Stimulated activated CD4-positive, alpha-beta T cell treated with anti-CD3 and anti-CD28 coated beads, TNF-alpha, amount 100 ng/mL, for 4 hours (primary cell): ENCODE results near the gene MBD5.
A peak's percentile ranks its signal among the peaks of the same experiment; 100 is the strongest.
"Not testable (repeated sequence)": the region's sequence is repeated elsewhere in the genome, so short reads cannot be mapped to it uniquely, and the experiment has no call there.

Experiments used
- DNase-seq, 3 experiments: peaks; one replicate each; pipeline ENCODE4 v3.0.0-alpha.2; 2020; ENCODE audit warnings: low read depth in 3 of 3

The MBD5 gene

DNA sequence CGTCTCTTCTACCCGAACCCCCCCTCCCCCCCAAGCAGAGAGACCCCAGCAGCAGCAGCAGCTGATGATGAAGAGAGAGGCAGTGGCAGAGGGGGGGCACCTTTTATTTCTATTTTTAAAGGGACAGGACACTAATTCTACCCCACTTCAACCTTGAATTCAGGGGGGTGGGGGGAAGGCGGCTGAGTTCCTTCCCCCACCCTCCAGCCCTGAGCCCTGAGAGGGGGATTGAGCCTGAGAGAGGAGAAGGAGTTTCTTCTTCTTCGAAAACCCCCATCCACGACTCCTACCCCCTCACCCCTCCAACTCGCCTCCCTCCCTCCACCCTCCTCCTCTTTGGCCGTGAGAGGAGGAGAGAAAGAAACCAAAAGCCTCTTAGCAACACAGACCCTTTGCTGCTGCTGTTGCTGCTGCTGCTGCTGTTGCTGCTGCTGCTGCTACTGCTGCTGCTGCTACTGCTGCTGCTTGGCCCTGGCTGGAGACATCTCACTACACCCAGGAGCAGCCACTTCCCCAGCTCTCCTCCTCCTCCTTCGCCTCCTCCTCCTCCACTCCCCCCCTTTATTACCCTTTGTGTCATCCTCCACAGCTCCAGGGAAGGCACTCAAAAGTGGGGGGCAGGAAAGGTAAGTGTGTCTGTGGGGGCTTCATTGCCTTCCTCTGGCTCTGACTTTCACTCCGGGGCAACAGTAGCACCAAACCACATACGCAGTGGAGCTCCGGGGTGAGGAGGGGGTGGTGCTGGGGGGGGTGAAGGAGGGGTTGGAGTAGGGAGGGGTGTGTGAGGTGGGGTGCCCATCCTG, at the start of gene MBD5:
Gene MBD5, plus strand, starts transcription at position 33 of the 803 bp plus-strand sequence.
- DNase-seq = peak in 2 of 3 experiments; percentile 19 to 31

DNA sequence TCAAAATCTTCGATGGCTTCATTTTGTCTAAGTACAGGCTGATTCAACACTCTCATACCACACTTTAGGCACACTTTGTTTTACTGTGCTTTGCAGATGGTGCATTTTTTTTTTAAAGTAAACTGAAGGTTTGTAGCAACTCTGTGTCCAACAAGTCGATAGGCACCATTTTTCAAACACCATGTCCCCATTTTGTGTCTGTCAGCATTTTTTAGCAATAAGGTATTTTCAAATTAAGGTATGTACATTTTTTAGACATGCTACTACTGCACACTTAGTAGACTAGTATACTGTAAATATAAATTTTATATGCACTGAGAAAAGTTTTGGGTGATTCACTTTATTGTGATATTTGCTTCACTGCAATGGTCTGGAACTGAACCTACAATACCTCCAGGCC, 44.8 kb upstream of the MBD5 start:
- no peak for DNase-seq

DNA sequence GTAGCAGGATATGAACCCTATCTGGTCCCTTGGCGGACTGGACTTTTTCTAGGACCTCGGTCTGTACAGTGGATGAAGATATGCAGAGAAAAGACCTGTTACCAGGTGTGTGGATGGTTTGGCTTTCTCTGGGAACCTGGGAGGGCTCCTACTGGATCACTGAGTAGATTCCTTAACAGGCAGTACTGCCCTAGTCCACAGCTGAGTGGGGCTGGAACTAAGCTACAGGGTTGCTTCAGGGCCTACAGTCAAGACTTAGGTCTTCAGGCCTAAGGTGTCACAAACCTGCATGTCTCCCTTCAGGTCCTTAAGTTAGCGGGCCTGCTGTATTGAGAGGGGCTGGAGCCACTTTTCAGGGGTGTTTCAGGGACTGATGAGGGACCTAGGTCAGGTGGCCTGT, 43.2 kb upstream of the MBD5 start:
- no peak for DNase-seq

DNA sequence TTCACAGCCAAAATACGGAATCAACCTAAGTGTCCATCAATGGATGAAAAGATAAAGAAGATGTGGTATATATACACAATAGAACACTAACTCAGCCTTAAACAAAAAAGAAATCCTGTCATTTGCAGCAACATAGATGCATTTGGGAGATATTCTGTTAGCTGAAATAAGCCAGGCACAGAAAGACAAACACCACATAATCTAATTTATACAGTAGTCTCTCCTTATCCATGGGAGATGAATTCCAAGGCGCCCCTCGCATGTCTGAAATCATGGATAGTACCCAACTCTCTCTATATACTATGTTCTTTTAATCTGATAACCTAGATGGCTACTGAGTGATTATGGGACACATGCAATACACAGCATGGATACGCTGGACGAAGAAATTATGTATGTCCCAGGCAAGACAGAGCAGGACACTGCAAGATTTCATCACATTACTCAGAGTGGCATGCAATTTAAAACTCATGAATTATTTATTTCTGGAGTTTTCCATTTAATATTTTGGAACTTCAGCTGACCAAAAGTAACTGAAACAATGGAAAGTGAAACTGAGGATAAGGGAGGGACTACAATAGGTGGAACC, 39.9 kb upstream of the MBD5 start:
- no peak for DNase-seq

DNA sequence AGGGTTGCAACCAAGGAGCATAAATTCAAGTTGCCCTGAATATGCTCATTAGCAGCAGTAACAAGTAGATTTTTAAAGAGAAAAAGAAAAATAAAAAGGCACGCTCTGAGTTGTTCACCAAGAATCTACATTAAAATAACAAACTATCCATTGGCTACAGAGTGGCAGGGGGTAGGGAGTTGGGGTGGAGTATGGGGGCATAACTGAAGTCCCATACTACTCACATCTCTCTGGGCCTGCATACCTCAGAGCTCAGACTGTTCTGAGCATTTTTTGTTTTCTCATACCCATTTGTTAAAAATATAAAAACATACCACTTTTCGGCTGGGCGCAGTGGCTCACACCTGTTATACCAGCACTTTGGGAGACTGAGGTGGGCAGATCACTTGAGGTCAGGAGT, 31.8 kb upstream of the MBD5 start:
- no peak for DNase-seq

DNA sequence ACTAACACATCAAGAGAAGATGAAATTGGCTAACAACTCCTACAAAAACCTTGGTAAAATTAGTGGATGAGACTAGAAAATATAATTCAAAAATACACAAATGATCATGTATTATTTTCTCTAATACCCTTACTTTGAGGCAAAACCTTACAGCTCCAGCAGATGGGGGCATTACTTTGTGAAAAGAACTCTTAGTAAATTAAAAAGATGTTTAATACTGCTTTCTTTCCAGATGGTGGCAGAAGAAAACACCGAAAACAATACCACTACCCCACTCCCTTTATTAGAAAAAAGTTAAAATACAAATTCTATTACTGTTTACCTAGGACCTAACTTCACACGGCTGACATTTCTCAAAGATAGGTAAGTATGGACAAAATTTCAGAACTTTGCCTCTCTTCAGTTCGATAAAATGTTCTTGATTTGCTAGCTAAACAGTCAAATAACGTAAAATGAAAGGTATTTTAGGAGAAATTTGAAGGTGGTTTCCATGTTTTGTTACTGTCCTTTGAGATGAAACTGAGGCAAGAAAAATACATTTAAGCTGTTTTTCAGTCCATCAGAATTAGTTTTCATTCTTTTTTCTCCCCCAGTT, 31.0 kb upstream of the MBD5 start:
- DNase-seq = no peak

DNA sequence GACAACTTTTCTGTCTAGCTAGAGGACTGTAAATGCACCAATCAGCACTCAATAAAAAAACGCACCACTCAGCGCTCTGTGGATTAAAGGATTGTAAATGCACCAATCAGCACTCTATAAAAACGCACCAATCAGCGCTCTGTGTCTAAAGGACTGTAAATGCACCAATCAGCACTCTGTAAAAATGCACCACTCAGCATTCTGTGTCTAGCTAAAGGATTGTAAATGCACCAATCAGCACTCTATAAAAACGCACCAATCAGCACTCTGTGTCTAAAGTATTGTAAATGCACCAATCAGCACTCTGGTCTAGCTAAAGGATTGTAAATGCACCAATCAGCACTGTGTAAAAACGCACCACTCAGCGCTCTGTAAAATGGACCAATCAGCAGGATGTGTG, 25.9 kb upstream of the MBD5 start:
- DNase-seq = not testable (repeated sequence)

DNA sequence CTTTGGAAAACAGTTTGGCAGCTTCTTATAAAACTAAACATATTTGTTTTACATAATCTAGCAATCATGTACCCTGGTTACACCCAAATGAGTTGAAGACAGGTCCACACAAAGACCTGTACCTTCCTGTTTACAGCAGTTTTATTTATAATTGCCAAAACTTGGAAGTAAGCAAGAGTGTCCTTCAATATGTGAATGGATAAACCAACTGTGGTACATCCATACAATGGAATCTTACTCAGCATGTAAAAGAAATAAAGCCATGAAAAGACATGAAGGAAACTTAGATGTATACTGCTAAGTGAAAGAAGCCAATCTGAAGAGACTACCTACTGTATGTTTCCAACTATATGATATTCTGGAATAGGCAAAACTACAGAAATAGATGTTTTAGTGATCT, 24.1 kb upstream of the MBD5 start:
- no peak for DNase-seq

DNA sequence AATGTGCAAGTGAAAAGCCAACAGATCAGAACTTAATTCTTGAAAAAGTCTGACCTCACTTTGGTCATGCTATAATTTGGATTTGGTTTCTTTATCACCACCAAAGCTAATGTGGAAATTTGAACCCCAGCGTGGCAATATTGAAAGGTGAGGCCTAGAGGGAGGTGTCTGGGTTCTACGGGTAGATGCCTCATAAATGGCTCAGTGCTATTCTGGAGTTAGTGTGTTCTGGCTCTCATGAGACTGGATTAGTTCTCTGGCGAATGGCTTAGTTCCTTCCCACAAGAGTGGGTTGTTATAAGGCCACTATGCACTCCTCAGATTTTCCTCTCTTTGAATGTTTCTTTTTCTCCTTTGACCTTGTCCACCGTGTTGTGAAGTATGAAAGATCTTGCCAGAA, 22.7 kb upstream of the MBD5 start:
- DNase-seq = no peak

DNA sequence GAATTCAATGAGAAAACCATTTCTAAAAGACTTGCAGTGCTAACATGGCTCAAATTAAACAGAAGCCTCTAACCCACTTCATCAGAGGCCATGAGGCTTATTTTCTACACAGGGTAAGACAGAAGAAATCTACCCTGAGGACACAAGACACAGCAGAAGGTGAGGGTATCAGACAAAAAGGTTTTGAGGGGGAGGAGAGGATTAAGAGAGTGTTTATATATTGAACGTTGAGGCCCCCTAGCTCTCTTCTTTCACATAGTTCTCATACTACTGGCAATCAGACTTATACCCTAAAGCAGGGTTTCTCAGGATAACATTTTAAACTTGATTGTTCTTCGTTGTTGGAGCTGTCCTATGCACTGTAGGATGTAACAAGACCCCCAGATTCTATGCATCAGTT, 21.8 kb upstream of the MBD5 start:
- DNase-seq = no peak

DNA sequence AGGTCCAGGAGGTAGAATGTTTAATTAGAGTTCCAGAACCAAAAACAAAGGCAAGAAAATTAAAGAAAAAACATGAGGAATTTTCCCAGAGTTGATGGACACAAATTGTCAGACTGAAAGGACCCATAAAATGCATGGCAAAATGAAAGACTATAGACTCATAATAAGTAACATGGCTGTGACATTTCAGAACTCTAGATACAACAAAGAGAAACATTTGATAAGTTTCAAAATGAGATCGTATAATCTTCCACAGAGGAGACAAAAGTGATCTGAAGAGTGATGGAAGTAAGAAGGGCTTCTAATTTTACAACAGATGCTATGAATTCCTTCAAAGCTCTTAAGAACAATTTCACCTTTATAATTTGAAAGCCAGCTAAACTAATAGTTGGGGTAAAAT, 20.8 kb upstream of the MBD5 start:
- no peak for DNase-seq

DNA sequence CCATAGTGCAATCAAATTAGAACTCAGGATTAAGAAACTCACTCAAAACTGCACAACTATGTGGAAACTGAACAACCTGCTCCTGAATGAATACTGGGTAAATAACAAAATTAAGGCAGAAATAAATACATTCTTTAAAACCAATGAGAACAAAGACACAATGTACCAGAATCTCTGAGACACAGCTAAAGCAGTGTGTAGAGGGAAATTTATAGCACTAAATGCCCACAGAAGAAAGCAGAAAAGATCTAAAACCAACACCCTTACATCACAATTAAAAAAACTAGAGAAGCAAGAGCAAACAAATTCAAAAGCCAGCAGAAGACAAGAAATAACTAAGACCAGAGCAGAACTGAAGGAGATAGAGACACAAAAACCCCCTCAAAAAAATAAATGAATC, 18.5 kb upstream of the MBD5 start:
- DNase-seq = not testable (repeated sequence)

DNA sequence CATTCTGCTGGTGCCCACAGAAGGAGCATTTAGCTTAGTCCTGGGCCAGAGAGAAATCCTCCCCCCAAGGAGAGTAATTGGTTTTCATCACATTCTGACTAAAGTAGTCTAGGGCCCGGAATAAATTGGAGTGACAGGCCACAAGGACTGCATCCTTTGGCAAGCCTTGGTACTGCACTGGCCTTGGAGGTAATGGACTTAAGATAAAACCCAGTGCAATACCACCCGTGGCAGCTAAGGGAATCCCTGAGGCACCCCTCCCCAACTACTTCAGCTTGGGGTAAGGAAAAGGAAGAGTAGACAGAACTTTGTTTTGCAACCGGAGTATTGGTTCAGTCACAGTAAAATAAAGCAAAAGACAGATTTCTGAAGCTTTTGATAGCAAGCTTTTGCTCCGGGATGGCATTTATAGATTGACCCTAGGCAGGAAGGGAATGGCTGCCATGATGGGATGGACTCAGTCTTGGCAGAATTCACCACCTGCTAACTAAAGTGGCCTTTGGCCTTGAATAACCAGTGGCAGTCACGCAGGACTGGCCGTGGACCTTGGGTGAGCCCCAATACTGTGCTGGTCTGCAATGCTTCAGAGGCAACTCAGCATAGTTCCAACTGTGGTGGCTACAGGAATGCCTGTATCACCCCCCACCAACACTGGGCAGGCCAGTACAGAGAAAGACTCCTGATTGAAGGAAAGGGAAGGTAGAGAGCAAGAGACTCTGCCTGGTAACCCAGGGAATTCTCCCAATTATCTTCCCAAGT, 14.5 kb upstream of the MBD5 start:
- DNase-seq = no peak

DNA sequence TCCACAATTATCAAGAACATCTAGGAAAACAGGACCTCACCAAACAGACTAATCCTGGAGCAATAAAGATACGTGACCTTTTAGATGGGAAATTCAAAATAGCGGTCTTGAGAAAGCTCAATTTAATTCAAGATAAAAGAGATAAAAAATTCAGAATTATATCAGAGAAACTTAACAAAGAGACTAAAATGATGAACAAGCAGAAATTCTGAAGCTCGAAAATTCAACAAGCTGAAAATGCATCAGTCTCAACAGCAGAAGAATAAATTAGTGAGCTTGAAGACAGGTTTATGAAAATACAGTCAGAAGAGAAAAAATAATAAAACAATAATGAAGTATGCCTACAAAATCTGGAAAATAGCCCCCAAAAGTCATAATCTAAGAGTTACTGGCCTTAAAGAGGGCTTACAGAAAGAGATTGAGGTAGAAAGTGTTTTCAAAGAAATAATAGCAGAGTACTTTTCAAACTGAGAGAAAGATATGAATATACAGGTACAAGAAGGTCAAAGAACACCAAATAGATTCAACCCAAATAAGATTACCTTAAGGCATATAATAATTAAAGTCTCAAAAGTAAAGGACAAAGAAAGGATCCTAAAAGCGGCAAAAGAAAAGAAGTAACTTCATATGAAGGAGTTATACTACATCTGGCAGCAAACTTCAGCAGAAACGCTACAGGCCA, 13.5 kb upstream of the MBD5 start:
- DNase-seq = no peak

DNA sequence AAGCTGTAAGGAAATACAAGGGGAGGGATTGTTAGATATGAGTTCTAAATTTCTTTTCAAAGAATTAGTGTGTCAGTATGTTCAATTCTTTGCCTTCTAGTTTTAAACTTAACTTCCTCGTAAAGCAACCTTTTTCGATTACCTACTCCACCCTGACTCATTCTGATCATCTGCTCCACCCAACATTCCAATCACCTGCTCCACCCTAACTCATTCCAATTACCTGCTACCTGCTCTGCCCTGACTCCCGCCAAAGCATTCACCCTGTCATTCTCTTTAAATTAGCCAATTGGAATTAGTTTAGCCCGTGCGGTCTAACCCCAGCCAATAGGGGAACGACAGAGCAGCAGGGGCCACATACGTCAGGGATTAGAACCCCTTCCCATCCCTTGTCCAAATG, 12.5 kb upstream of the MBD5 start:
- not testable (repeated sequence) for DNase-seq

DNA sequence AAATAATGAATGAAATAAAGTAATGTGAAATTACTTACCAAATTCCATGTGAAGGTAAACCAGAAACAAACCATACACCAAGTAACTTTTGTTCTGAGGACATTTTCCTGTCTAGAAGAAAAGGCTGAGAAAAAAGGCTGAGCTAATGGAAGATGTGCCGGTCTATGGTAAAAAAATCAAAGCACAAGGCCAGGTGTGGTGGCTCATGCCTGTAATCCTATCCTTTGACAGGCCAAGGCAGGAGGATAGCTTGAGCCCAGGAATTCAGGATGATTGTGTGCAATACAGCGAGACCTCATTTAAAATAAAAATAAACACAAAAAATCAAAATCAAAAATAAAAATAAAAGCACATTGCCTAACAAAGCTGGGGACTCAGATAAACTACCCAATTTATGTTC, 7.0 kb upstream of the MBD5 start:
- DNase-seq = no peak

DNA sequence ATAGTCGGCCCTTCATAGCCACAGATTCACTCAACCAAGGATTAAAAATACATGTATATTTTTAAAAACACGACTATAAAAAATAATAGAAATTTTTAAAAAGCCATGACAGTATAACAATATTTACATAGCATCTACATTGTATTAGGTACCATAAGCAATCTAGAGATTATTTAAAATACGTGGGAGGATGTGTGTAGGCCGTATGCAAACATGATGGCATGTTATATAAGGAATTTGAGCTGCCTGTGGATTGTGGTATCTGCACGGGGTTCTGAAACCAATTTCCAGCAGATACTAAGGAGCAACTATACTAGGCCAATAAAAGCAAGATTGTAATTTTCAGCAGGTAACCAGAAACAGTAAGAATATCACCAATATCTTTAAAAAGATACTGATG, 6.3 kb upstream of the MBD5 start:
- DNase-seq = no peak

DNA sequence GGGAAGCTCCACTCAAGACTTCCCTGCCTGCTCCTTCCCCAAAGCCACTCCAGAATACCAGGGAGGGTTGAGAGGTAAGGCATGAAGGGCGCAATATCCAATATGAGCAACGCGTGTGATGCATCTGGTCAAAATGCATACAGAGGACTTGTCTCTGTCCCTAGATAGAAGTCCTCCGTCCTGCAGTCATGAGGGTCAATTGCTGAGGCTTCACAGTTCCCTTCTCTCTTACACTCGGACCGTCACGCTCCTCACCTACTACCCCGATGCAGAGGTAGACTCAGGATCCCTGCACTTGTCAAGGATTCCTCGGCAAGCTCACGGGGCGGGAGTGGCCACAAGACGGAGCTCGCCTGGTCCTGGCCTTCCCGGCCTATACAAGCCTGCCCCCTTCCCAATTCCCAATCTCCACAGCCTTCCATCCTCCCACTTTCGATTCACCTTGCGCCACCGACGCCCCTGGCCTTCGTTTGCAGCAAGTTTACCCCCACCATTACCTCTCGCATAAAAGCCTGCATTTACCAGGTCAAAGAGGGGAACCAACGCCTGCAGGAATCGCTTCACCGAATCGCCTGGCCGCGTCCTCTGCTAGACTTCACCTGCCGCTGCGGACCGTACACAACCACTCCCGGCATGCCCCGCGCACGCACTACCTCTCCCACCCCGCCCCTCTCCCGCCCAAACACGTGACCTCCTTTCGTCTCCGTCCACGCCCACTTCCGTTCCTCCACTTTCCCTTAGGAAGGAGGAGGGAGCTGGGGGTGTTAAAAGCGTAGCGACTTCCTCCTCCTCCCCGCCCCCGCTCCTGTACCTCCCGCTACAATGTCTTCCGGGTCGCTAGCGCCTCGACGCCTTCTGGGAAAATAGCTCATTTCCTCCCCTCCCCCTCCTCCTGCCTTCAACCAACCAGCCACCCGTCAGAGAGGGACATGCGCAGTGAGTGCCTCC, 506 bp upstream of the MBD5 start, which contains the start of gene ORC4:
Gene ORC4, minus strand, starts transcription at position 627 of the 948 bp plus-strand sequence. CDS start 44,779 bp downstream, outside the sequence.
- DNase-seq = peak; percentile 87 to 97 (median 96)

DNA sequence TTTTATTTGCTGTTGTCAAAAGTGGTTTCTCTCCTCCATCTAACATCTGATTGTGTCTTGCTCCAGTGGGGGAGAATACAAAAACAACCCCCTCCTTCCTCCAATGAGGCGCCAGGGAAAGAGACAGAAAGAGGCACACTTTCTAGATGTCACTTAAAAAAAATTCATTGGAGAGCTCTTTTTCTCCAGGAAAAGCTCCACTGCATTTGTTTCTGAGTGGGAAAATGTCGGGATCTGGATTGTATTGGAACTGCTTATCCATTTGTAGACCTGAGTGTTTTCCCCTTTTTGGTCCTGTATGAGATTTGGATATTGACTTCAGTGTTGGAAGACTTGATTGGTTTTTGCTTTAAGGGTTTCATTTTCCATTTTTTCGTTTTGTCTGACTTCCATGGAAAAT, 995 bp downstream of the MBD5 start:
- DNase-seq = no peak

DNA sequence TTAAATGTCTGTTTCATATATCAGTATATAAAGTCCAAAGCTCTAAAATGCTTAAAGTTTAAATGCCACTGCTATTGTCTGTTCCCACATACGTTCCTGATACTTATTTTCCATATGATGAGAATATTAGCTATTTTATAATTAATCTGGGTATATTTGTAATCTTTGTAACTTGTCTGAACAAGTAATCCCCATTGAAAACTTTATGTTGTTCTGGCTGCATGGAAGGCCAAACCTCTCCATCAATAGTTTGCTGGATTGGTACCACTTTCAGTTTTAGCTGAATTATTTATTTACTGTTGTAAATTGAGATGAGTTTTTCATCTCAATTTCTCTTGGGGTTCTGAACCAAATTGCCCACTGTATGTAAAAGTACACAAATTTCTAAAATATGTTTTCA, 1.5 kb downstream of the MBD5 start:
- no peak for DNase-seq

DNA sequence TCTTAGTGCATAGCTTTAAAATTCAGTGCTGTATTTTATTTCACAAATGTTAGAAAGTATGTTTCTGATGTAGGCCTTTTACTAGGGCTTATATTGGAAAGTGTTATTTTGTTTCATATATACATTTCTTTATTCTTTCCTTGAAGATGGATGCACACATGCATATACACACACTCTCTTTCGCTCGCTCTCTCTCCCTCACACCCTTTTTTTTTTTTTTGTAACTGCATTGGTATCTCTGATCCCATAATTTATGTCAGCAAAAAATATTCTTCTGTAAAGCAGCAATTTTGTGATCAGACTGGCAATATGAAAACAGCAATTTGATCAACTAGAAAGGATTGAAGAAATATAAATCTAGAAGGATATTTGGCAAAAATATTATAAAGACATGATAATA, 2.0 kb downstream of the MBD5 start:
- no peak for DNase-seq
